Activated CD8-positive, alpha-beta memory T cell treated with anti-CD3 and anti-CD28 coated beads for 36 hours (primary cell): ENCODE data around the gene PRMT1. TPM values are rescaled to one million over a fixed set of nuclear protein-coding genes. Genes with fewer than 3 reads are reported as not detected.
"Not testable (repeated sequence)": the region's sequence is repeated elsewhere in the genome, so short reads cannot be mapped to it uniquely, and the experiment has no call there.

Experiments used
- CTCF ChIA-PET: fragments of 350-600 bp; sonication (Branson Sonifier 250); formaldehyde crosslinking; loops from one replicate; lab custom pipeline; 2021; ENCODE audit warnings: antibody characterized with exemption; lab: Charles Lee
- POLR2A ChIA-PET: fragments of 350-600 bp; sonication (Branson Sonifier 250); formaldehyde crosslinking; loops from one replicate; lab custom pipeline; 2021; ENCODE audit warnings: antibody characterized with exemption; lab: Charles Lee
- total RNA-seq, 2 experiments: library from RNA; stranded (reverse); gene quantifications; one replicate each; pipeline ENCODE4 v1.2.3, GENCODE V29; 2021

PRMT1 gene
- 100 to 1,000 TPM; 538 to 559 TPM for total RNA-seq

DNA sequence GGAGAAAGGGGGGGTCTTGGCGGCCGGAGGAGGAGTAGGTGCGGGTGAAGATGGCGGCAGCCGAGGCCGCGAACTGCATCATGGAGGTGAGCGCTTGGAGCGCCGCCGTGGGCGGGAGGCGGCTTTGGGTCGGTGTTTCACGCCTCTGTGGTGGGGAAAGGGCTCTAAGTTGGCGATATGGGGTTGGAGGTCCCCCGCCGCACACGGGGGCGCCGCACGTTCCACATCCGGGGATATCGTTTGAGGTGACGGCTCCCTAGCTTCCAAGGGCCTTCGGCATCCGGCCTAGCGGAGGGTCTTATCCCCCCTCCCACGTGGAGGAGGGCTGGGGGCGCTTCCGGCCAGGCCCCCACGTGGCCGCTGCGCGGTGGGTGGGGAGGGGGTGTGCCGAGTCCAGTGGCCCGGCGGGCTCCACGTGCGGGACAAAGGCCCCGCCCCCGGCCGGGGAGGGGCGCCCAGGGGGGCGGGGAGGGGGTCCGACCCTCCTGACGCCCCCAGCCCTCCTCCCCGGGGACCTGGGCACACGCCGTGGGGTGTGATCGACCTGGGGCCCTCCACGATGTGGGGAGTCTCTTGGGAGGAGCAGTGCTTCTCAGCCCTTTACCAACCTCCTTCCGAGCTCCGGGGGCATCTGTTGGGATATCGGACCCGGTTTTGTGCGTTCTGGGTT lies at the start of gene PRMT1:
Gene PRMT1 (plus strand): TSS at position 41 of the 670 bp plus-strand sequence. CDS start 10 bp downstream, at position 51.
- ChIA-PET POLR2A (interaction anchor here (0.6 to 4.3 kb wide), 6 partner anchors 13 to 200 kb away, joined by 3 to 29 read pairs (median 4); partner anchors contain the start of genes AKT1S1, BCL2L12, IRF3 and RCN3), CTCF (interaction anchor here (0.8 to 3.6 kb wide), 7 partner anchors 12 to 178 kb away, joined by 3 to 20 read pairs (median 3); partner anchors contain the start of genes ADM5, BCL2L12, IRF3 and RRAS)

DNA sequence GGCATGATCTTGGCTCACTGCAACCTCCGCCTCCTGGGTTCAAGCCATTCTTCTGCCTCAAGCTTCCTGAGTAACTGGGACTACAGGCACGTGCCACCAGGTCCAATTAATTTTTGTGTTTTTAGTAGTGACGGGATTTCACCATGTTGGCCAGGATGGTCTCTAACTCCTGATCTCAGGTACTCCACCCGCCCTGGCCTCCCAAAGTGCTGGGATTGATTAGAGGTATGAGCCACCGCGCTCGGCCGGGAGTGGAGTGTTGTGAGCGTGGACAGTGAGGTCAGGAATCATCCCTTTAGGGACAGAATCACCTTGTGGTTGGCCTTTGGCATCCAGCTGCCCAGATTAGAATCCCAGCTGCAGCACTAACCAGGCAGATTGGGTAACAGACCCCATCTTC lies 47.4 kb upstream of the PRMT1 start:
- CTCF ChIA-PET, result interaction anchor here (1.0 kb wide), 1 partner anchor 12 kb away, joined by 3 read pairs; no protein-coding TSS in a partner anchor

DNA sequence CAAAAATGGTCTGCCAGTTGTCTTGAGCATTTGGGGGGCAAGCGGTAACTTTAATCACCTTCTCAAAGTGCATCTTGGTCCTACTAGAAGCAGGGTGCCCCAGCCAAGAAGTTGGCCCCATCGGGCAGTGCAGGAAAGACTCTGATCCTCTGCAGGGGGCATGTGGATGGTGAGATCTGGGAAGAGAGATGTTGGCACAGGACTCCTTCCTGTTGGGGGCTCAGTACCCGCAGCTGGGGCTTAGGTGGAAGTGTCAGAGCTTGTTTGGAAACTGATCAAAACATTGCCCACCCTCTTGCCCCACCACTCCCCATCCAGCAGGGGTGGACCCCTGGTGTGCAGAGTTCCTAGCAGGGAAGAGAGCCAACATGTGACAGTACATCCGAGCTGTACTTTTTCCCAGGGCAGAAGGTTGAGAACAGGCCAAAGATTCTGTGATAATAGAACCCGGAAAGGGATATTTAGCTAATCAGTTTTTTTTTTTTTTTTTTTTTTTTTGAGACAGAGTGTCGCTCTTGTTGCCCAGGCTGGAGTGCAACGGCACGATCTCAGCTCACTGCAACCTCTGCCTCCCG lies 46.0 kb upstream of the PRMT1 start:
- ChIA-PET POLR2A (no interaction called here), CTCF (interaction anchor here (0.6 to 0.7 kb wide), 3 partner anchors 81 to 209 kb away, joined by 3 to 5 read pairs (median 3); no protein-coding TSS in a partner anchor)

More for the DNA sequence above, 47.4 kb upstream of the PRMT1 start:
- POLR2A ChIA-PET, result no interaction called here

DNA sequence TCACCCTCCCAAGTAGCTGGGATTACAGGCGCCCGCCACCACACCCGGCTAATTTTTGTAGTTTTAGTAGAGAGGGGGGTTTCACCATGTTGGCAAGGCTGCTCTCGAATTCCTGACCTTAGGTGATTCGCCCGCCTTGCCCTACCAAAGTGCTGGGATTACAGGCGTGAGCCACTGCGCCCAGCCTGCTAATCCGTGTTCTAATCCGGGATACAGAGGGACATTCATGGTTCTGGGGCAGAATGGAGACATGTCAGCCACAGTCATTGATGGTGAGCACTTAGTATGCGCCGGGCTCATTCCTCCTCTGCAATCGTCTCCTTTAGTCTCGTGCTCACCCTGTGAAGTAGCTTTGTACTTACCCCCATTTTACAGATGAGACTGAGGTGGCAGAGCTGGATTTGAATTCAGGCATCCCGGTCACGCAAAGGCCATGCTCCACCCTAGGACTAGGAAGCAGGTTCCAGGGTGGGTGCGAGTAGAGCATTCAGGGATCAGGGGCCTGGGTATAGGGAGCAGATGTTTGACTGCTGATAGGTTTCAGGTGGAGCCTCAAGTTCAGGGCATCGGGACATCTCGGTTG lies 45.4 kb upstream of the PRMT1 start:
- ChIA-PET CTCF (interaction anchor here (0.6 to 0.7 kb wide), 2 partner anchors 110 to 208 kb away, joined by 3 to 5 read pairs; no protein-coding TSS in a partner anchor), POLR2A (no interaction called here)

DNA sequence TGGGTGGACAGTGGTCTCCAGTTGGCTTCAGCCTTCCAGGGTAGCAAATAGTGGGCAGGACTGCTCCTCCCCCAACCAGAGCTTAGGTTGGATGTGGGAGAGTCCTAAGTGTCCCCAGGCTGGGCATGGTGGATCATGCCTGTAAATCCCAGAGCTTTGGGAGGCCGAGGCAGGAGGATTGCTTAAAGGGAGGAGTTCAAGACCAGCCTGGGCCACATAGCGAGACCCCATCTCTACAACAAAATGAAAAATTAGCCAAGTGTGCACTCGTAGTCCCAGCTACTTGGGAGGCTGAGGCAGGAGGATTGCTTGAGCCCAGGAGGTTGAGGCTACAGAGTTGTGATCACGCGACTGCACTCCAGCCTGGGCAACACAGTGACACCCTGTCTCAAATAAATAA lies 44.5 kb upstream of the PRMT1 start:
- ChIA-PET POLR2A (no interaction called here), CTCF (no interaction called here)

DNA sequence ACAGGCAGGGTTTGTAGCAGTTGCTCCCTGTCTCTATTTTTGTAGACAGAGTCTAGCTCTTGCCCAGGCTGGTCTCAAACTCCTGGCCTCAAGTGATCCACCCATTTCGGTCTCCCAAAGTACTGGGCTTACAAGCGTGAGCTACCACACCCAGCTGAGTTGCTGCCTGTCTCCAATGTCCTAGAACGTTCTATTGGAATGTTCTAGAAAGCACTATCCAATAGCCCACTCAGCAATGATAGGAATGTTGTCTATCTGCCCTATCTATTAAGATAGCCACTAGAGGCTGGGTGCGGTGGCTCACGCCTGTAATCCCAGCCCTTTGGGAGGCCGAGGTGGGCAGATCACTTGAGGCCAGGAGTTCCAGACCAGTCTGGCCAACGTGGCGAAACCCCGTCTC lies 43.8 kb upstream of the PRMT1 start:
- CTCF ChIA-PET, POLR2A ChIA-PET: not testable (repeated sequence)

DNA sequence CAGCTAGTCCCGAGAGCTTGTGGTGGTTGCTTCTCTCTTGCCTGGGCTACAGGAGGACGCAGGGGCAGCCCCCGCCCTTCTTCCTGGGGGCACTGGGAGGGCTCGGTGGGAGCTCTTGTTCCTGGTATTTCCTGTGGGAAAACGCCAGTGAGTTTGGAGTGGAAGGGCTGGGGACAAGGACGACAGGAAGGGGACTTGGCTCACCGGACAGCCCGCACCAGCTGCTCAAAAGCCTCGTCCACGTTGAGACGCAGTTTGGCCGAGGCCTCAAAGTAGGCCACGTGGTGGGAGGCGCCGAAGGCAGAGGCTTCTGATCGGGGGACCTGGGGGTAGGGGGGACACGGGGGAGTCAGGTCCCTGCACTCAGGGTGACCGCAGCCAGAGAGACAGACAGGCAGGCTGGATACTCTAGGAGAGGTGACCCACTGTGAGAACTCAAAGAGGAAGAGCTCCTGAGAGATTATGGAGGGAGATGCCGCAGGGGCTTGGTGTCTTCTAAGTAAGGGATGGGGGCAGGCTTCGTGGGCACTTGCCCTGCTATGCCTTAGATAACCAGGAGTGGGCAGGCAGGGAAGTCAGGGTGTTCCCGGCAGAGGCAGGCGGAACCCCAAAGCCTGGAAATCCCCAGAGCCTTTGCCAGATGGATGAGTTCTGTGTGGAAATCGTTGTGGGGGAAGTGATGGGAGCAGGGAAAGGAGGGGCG lies 41.4 kb upstream of the PRMT1 start:
- POLR2A ChIA-PET, result interaction anchor here (0.6 kb wide), 1 partner anchor 18 kb away, joined by 4 read pairs; no protein-coding TSS in a partner anchor
- CTCF ChIA-PET, result interaction anchor here (0.6 kb wide), 1 partner anchor 138 kb away, joined by 3 read pairs; no protein-coding TSS in a partner anchor

DNA sequence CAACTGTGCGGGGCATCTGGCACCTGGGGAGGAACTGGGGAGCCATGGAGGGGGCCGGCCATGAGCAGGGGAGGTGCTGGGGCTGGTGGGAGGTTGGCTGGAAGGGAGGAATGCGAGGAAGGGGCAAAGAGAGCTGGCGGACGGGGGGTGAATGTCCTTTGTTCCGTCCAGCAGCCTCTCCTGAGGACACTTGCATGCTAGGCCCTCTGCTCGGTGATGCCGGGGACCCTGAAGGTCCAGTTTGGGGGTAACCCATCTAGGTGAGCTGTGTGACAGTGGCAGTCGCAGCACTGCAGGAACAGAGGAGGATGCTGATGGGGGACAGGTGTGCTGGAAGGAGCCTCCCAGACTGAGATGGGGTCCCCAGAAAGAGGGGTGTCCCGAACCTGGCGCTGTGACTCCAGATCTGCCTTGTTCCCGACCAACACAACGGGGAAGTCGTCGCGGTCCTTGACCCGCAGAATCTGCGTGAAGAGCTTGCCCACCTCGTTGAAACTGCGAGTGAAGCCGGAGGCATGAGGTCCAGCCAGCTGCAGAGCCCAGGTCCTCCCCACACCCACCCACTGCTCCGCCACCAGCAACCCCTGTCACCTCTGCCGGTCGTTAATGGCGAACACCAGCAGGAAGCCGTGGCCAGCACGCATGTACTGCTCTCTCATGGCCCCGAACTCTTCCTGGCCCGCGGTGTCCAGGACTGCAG lies 40.7 kb upstream of the PRMT1 start:
- POLR2A ChIA-PET, result no interaction called here

DNA sequence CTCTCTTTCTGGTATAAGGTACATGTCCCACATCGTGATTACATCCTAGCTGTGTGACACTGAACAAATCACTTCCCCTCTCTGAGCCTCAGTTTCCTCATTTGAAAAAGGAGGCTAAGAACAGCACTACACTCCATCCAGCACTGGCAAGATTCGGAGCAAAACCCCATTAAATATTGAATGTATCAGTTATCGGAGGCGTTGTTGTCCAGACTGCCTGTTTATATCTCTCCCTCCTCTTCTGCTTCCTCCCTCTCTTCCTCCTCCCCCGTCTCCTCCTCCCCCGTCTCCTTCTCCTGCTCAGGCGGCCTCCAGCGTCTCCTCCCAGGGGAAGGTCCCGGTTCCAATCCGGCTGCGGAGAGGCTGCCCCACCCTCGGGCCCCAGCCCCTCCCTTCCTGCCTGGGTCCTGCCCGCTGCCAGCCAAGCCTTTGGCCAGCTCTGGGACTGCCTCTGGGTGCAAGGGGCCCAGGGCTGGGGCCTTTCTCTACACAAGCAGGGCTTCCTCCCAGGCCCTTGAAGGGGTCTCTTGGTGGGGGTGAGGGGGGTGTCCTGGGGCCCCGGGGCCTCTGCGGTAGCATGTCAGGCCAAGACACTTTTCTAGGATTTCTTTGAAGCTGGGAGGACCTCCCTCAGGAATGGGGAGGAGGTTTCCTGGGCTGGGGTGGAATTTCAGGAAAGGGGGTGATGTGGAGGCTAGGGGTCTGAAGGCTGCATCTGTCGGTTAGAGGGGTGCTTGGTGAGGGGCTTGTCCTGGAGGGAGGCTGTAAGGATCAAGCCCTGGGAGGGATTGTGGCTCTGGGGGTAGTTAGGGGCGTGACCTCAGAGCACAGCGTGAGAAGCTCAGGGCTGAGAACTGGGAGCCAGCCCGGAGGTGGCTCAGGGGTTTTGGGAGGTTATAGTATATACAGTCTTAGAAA lies 39.0 kb upstream of the PRMT1 start:
- ChIA-PET CTCF (interaction anchor here (1.0 kb wide), 1 partner anchor 35 kb away, joined by 3 read pairs; no protein-coding TSS in a partner anchor), POLR2A (no interaction called here)

More for the DNA sequence above, 40.7 kb upstream of the PRMT1 start:
- CTCF ChIA-PET, result interaction anchor here (0.5 kb wide), 1 partner anchor 23 kb away, joined by 3 read pairs; no protein-coding TSS in a partner anchor

DNA sequence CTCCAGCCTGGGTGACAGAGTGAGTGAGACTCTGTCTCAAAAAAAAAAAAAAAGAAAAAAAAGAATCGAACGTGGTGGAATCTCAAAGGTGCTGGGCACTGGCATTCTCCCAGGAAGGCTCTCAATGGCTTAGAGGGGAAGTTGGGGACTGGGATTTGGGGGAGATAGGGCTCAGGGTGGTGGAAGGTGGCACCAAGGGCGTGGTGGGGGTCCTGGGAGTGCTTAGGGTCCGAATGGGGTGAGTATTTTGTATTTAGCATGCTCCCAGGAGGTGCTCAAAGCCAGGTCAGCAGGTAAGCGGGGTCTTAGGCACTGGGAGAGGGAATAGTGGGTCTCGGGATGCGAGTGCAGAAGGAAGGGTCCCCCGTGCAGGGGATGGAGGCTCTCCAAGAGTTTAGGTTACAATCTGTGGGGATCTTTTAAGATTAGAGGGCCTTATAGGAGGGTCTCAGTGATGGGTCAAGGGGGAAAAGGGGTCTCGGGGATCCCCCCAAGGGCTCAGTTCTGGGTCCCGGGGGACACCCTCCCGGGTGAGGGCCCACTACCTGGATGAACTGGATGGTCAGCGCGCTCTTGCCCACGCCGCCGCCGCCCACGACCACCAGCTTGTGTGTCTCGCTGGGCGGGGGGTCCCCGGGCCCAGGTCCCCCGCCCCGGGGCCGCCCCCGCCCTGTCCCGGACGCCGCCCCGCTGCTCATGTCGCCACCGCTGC lies 37.5 kb upstream of the PRMT1 start:
- ChIA-PET POLR2A (interaction anchor here (0.7 to 1.9 kb wide), 9 partner anchors 9 to 514 kb away, joined by 3 to 11 read pairs (median 4); partner anchors contain the start of genes BCL2L12, IRF3, PRMT1 and PRR12), CTCF (interaction anchor here (1.0 to 2.2 kb wide), 4 partner anchors 28 to 49 kb away, joined by 3 to 8 read pairs (median 4); partner anchors contain the start of genes PRMT1 and PRR12)

DNA sequence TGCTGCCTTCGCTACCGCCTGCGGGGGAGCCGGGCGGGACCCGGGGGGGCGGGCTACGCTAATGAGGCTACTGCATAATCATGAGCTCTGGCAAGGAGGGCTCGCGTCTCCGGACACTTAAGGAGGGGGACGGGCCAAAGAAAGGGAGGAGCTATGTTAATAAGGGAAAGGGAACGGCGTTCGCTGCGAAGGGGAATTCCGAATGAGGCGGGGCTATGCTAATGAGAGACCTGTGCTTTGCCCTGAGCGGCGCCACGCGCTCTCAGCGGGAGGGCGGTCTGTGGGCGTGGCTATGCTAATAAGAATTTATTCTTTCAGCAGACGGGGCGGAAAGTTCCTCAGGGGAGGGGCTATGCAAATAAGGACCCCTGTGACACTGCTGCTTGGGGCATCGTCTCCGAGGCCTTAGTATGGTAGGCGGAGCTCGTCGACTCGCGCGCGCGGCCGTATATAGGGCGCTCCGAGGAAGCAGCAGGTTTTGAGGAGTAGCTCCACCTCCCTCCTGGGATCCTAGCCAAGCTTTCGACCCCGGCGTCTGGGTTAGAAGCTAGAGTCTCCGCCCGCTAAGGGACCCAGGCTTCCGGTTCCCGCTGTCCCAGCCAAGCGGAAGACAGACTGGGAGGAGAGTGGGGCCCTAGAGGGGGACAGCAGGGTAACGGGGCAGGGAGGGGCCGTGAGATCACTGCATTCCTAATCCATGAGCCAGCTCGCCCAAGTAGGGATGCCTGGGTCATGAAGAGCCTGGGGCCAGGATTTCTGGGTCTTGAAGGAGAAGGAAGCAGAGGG lies 36.8 kb upstream of the PRMT1 start, which contains the start of gene RRAS:
Gene RRAS (minus strand): TSS at position 31 of the 786 bp plus-strand sequence. CDS start 45 bp downstream, outside the sequence.
- ChIA-PET CTCF (interaction anchor here (0.6 to 2.2 kb wide), 7 partner anchors 18 to 134 kb away, joined by 3 to 8 read pairs (median 4); partner anchors contain the start of genes PRMT1 and PRR12), POLR2A (interaction anchor here (0.6 to 1.9 kb wide), 10 partner anchors 9 to 153 kb away, joined by 3 to 11 read pairs (median 4); partner anchors contain the start of genes BCL2L12, IRF3, PRMT1 and PRR12)

DNA sequence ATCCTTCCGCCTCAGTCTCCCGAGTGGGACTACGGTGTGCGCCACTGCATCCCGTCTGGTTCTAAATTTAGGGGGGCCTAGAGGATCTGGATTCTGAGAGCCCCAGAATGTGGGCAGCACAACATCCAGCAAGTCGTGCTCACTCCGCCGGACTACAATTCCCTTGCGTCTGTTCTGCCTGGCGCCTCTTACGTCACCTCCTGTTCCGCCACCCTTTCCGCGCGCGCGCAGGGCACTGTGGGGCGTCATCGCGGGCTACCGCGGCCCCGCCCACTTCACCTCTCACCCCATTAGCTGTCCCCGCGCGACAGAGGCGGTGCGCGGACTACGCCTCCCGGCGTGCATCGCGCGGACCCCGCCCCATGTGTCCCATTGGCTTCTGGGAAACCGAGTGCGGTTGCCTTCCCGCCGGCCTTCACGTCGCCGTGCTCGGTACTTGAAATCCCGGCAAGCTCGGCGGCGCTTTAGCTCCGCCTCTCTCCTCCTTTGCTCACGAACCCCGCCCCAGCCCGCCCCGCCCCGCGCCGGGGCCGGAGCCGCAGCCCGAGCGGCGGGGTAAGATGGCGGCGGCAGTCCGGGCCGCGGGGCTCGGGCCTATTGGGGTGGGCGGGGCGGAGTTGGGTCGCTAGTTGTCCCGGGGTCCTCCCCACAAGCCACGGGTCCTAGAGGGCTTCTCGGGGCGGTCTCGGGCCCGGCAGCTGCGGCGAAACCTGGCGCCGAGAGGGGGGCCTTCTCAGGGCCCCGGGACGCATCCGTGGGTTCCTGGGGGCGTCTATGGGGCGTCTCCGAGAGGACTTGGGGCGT lies 35.2 kb upstream of the PRMT1 start, which contains the start of gene SCAF1:
Gene SCAF1 (plus strand): TSS at position 522 of the 804 bp plus-strand sequence. CDS start 2,818 bp downstream, outside the sequence.
- POLR2A ChIA-PET, result no interaction called here
- CTCF ChIA-PET, result interaction anchor here (0.8 to 2.2 kb wide), 3 partner anchors 31 to 118 kb away, joined by 3 to 8 read pairs (median 6); partner anchors contain the start of gene PRR12

DNA sequence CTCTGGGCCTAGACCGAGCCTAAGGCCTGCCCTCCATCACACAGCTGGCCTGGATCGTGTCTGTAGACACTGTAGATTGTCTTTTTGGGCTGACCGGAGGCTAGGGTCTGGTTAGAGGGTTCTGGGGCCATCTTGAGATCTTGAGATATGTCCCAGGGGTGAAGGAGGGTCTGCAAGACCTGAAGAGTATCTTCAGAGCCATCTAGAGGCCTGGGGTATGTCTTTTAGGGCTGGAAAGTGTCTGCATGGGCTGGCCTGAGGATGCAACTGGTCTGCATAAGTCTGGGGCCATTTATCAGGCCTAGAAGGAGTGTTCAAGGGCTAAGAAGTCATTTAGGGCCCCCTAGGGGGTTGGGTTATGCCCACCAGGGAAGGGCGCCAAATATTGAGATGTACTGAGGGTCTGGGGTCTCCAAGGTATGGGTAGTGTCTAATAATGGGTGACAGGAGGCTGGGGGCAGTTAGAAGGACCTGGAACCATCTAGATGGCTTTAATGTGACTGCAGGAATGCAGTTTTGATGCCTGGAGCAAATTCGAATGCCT lies 34.5 kb upstream of the PRMT1 start:
- CTCF ChIA-PET, result interaction anchor here (0.8 to 1.4 kb wide), 3 partner anchors 30 to 39 kb away, joined by 3 to 6 read pairs (median 6); partner anchors contain the start of gene PRMT1
- POLR2A ChIA-PET, result no interaction called here

DNA sequence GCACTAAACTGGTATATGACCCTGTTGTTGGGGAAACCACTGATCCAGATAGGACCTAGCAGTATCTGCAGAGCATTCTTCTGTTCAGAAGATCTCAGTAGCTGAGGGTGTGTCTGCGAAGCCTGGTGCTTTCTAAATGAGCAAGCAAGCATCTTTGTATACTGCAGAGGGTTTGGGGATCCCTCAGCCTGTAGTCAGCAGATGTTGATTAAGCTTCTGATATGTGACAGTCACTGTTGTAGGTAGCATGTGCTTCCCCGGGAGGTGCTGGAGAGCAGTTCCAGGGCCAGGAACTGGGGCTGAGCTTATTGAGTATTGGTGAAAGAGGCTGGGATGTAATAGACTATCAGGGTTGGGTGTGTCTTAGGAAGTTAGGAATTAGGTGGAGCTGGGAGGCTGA lies 33.6 kb upstream of the PRMT1 start:
- CTCF ChIA-PET, result interaction anchor here (0.8 to 1.1 kb wide), 4 partner anchors 21 to 38 kb away, joined by 3 to 6 read pairs (median 4); partner anchors contain the start of gene PRMT1
- POLR2A ChIA-PET, result interaction anchor here (0.5 to 0.7 kb wide), 3 partner anchors 24 to 79 kb away, joined by 3 to 5 read pairs (median 4); no protein-coding TSS in a partner anchor
